HG03457 (cell line): Measurements from ENCODE around the gene FAHD2B.
"Not testable (repeated sequence)": the region's sequence is repeated elsewhere in the genome, so short reads cannot be mapped to it uniquely, and the experiment has no call there.

Experiments used
- ATAC-seq: cut with Tn5 transposase; IDR thresholded peaks from one replicate; pipeline ENCODE4 v1.9.1; 2021; ENCODE audit warnings: moderate number of reproducible peaks; ENCODE audit not compliant: unreplicated experiment

Gene FAHD2B

GRCh38 chr2:97094772-97095611 is at the start of gene FAHD2B:
Gene FAHD2B, minus strand, starts transcription at chr2:97094882. Its CDS starts 3,176 bp downstream, at chr2:97091706.
- peak; percentile 81 for ATAC-seq

GRCh38 chr2:97144016-97144415 is 49.3 kb upstream of the FAHD2B start:
- ATAC-seq, result not testable (repeated sequence)

GRCh38 chr2:97129090-97129489 is 34.4 kb upstream of the FAHD2B start:
- not testable (repeated sequence) for ATAC-seq

- ATAC-seq, result not testable (repeated sequence)
Observed at GRCh38 chr2:97113882-97114255, 19.2 kb upstream of the FAHD2B start.

- peak; percentile 77 for ATAC-seq
Observed at GRCh38 chr2:97113050-97113881, 18.6 kb upstream of the FAHD2B start, which contains the start of gene ANKRD36. Gene ANKRD36, plus strand, starts transcription at chr2:97113153. Its CDS starts 587 bp downstream, at chr2:97113740.

- ATAC-seq, result peak; percentile 54
Observed at GRCh38 chr2:97112320-97113049, 17.8 kb upstream of the FAHD2B start.

GRCh38 chr2:97111246-97111645 is 16.6 kb upstream of the FAHD2B start:
- ATAC-seq, result not testable (repeated sequence)

- not testable (repeated sequence) for ATAC-seq
Observed at GRCh38 chr2:97106878-97107277, 12.2 kb upstream of the FAHD2B start.

GRCh38 chr2:97098786-97099372 is 4.2 kb upstream of the FAHD2B start:
- ATAC-seq, result not testable (repeated sequence)

- no peak for ATAC-seq
Observed at GRCh38 chr2:97095661-97096060, 979 bp upstream of the FAHD2B start.

- ATAC-seq, result peak; percentile 6
Observed at GRCh38 chr2:97093983-97094771, 505 bp downstream of the FAHD2B start.

- not testable (repeated sequence) for ATAC-seq
Observed at GRCh38 chr2:97092946-97093345, 1.7 kb downstream of the FAHD2B start.

GRCh38 chr2:97088706-97089105 is 6.0 kb downstream of the FAHD2B start:
- ATAC-seq, result not testable (repeated sequence)

- ATAC-seq, result not testable (repeated sequence)
Observed at GRCh38 chr2:97085093-97085492, 9.6 kb downstream of the FAHD2B start.

- ATAC-seq, result not testable (repeated sequence)
Observed at GRCh38 chr2:97083516-97083915, 11.2 kb downstream of the FAHD2B start.

GRCh38 chr2:97082206-97082605 is 12.5 kb downstream of the FAHD2B start:
- not testable (repeated sequence) for ATAC-seq

- ATAC-seq, result not testable (repeated sequence)
Observed at GRCh38 chr2:97080855-97081254, 13.8 kb downstream of the FAHD2B start.

- ATAC-seq, result not testable (repeated sequence)
Observed at GRCh38 chr2:97077213-97077612, 17.5 kb downstream of the FAHD2B start.

GRCh38 chr2:97070915-97071314 is 23.8 kb downstream of the FAHD2B start:
- not testable (repeated sequence) for ATAC-seq

- ATAC-seq, result not testable (repeated sequence)
Observed at GRCh38 chr2:97068722-97069121, 26.0 kb downstream of the FAHD2B start.
